ENCODE data around the gene EIF4G3.

EIF4G3 gene

GRCh38 chr1:20829531-20829930, 347.2 kb downstream of the EIF4G3 start:
- no peak for ATAC-seq
- TF ChIP-seq TCF4 (CRISPR knock-in tag; IDR thresholded peaks at IDR 0.05; ENCODE audit: borderline replicate concordance) (no peak), ZNF70 (CRISPR knock-in tag; IDR thresholded peaks at IDR 0.05) (no peak), RARB (CRISPR knock-in tag; IDR thresholded peaks at IDR 0.05) (no peak)

GRCh38 chr1:20823845-20824244, 352.9 kb downstream of the EIF4G3 start:
- ATAC-seq: no peak

GRCh38 chr1:20821466-20821865, 355.2 kb downstream of the EIF4G3 start:
- no peak for ATAC-seq
- TF ChIP-seq SNAI2 (CRISPR knock-in tag; IDR thresholded peaks at IDR 0.05) (no peak), TCF4 (CRISPR knock-in tag; IDR thresholded peaks at IDR 0.05; ENCODE audit: borderline replicate concordance) (no peak), ZNF70 (CRISPR knock-in tag; IDR thresholded peaks at IDR 0.05) (no peak), POU6F1 (CRISPR knock-in tag; IDR thresholded peaks at IDR 0.05; ENCODE audit: borderline replicate concordance, low read depth) (no peak), ZNF8 (CRISPR knock-in tag; IDR thresholded peaks at IDR 0.05) (no peak), PATZ1 (CRISPR knock-in tag; IDR thresholded peaks at IDR 0.05; ENCODE audit: borderline replicate concordance) (no peak), ZFP3 (CRISPR knock-in tag; IDR thresholded peaks at IDR 0.05) (no peak), ZC3H10 (CRISPR knock-in tag; IDR thresholded peaks at IDR 0.05) (no peak)

More at GRCh38 chr1:20823845-20824244, 352.9 kb downstream of the EIF4G3 start:
- TF ChIP-seq PPARA (CRISPR knock-in tag; IDR thresholded peaks at IDR 0.05; ENCODE audit: borderline replicate concordance) (no peak), PATZ1 (CRISPR knock-in tag; IDR thresholded peaks at IDR 0.05; ENCODE audit: borderline replicate concordance) (no peak), ZFP3 (CRISPR knock-in tag; IDR thresholded peaks at IDR 0.05) (no peak), ZNF565 (CRISPR knock-in tag; conservative IDR thresholded peaks at IDR 0.05; ENCODE audit: low read depth) (no peak), ARNTL (CRISPR knock-in tag; IDR thresholded peaks at IDR 0.05; ENCODE audit: borderline replicate concordance, low read depth) (no peak), ZC3H10 (CRISPR knock-in tag; IDR thresholded peaks at IDR 0.05) (no peak), TSHZ2 (CRISPR knock-in tag; IDR thresholded peaks at IDR 0.05) (no peak), BACH2 (CRISPR knock-in tag; IDR thresholded peaks at IDR 0.05; ENCODE audit: borderline replicate concordance) (no peak), POU6F1 (CRISPR knock-in tag; IDR thresholded peaks at IDR 0.05; ENCODE audit: borderline replicate concordance, low read depth) (no peak), GLIS3 (CRISPR knock-in tag; IDR thresholded peaks at IDR 0.05) (no peak), TCF4 (CRISPR knock-in tag; IDR thresholded peaks at IDR 0.05; ENCODE audit: borderline replicate concordance) (no peak), RARB (CRISPR knock-in tag; IDR thresholded peaks at IDR 0.05) (no peak), ZFP30 (CRISPR knock-in tag; IDR thresholded peaks at IDR 0.05) (no peak), ZNF8 (CRISPR knock-in tag; IDR thresholded peaks at IDR 0.05) (no peak), TOX (CRISPR knock-in tag; IDR thresholded peaks at IDR 0.05; ENCODE audit: borderline replicate concordance) (no peak), ZNF70 (CRISPR knock-in tag; IDR thresholded peaks at IDR 0.05) (no peak), CSRNP3 (CRISPR knock-in tag; IDR thresholded peaks at IDR 0.05) (no peak), ESRRG (CRISPR knock-in tag; IDR thresholded peaks at IDR 0.05) (no peak)
